ENCODE results near the gene ARHGAP11A.

- TF ChIP-seq CTCF (IDR thresholded peaks at IDR 0.05 in 4 of 5, conservative IDR thresholded peaks at IDR 0.05 in 1 of 5): no peak
- no peak for TF ChIP-seq POLR2A (IDR thresholded peaks at IDR 0.05)
Measured at GRCh38 chr15:32663671-32664070, 48.4 kb downstream of the ARHGAP11A start.
